Left ventricle myocardium superior (tissue), 1 donor: ENCODE data around the gene SEMA6D. TPM values are rescaled to one million over a fixed set of nuclear protein-coding genes. Genes with fewer than 3 reads are reported as not detected.
"Not testable (repeated sequence)": the region's sequence is repeated elsewhere in the genome, so short reads cannot be mapped to it uniquely, and the experiment has no call there.

Experiments used
- ATAC-seq: fragments of 200-7000 bp; cut with Tn5 transposase; one replicate; pipeline ENCODE4 v1.9.1; 2020; ENCODE audit warnings: mild to moderate bottlenecking, moderate library complexity
- DNase-seq: peaks from one replicate; pipeline ENCODE4 v3.0.0-alpha.2; 2020
- intact Hi-C: fragments of 100-400 bp; cut with micrococcal nuclease; formaldehyde crosslinking; loops from one replicate; pipeline ENCODE4 v1.11.0; 2022
- total RNA-seq: library from RNA; stranded (reverse); fragmentation: NEBNext Ultra II Directional; extraction: Animal tissue kit (Norgen Biotek cat#: 25700); gene quantifications from one replicate; pipeline ENCODE4 v1.2.1, GENCODE V29; 2021
- donor health status: DM: no; HTN: yes; CAD: no; lungs with severe emphysema.

Gene SEMA6D
- total RNA-seq, 1 donor from 2014 or later: 19.7 TPM

DNA sequence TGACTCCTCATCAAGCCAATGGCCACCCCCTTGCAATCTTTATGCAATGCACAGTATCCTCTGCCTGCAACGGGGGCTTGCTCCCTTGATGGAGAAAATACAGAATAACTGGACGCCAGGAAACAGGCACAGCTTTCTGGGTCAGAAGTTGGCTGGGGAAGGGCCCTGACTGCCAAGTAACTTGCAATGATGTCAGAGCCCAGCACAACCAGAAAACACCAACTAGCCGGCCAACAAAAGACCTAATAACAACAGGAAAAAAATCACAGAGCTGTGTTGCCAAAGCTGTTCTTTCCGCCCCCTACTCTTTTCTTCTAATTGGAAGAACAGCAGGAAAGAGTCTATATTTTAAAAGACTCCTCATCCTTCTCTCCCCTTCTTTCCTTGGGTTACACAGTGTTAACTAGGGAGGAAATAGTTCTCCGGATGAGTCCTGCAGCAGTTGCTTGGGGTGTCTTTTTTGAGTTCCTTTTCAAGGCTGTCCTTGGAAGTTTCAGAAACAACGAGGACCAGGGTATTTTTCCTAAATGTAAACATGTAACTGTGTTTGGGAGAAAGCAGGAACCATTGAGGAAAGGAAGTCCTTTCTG lies 1.4 kb upstream of the SEMA6D start:
- peak; percentile 35 for DNase-seq
- no peak for ATAC-seq
- intact Hi-C loops: no loop called here

DNA sequence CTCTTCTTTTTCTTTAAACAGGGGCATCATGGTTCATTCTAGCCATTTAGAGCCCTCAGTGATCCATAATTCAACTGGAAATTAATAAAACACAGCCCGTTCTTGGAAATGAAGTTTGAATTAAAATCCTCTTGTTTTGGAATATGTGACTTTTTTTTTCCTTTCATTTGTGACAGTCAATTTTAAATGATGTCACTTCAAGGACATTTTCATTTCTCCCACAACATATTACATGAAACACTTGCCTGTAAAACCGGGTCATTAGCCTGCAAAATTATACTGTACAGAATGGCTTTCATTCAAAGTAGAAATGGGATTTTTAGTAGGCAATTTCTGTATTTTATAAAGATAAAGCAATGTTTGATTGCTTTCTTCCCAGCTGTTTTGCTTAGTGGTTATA lies 789 bp upstream of the SEMA6D start:
- ATAC-seq (no peak), DNase-seq (no peak)
- intact Hi-C loops: no loop called here

DNA sequence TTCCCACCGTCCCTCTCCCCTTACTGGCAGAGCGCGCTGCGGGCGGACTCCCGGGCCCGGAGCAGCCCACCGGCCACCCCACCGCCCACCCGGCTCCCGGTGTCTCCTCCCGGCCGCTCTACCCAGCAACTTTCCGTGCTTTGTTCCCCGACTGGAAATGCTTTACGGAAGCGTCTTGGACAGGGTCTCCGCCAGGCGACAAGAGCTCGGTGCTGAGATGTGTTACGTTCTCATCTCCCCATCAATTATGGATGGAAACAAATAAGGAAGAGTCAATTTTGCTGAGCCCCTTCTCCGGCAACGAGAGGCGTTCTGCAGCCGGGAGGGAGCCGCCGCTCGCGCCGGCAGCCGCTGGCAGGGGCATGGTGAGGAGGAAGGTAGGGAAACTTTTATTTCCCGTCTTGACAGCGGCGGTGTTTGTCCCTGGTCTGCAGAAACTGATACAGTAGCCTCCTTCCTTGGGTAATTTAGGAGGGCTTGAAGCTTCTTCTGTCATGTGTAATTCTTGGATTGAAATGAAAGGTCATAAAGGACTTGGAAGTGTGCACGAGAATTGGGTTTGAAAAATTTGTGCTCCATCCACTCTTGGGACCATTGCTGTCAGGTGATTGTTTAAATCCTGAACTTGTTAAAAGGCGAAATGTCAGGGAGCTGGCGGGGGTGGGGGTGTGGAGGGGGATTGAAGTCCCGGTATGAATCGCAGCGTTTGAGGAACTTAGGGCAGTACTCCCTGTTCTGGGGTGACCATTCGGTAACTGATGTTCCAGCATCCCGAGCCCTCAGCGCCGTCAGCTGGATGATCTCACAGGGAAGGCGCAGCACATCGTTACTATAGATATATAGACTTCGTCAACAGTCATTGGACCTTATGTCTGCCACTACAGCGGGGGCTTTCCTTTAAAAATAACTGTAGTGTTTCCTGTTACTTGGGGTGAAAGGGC lies 1.5 kb downstream of the SEMA6D start:
- peak; percentile 36 for ATAC-seq
- intact Hi-C loops: no loop called here
- DNase-seq: peak; percentile 49

DNA sequence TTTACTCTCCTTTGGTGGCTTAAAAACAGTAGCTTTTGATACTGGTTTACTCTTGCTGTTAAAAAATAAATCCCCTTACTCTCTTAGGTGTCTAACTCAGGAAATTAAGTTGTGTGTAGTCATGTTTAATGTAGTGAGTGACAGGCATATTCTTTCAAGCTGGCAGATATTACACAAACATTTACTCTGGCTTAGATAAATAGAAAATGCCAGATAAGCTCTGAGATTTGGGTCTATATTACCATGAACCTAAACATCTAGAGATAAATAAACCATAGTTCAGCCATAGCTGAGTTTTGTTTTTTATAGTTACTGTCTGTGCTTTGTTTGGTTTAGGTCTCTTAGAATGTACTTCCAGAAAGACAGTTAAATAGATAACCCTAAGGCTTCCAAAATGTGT lies 2.4 kb downstream of the SEMA6D start:
- ATAC-seq (no peak), DNase-seq (no peak)
- intact Hi-C loops: no loop called here

DNA sequence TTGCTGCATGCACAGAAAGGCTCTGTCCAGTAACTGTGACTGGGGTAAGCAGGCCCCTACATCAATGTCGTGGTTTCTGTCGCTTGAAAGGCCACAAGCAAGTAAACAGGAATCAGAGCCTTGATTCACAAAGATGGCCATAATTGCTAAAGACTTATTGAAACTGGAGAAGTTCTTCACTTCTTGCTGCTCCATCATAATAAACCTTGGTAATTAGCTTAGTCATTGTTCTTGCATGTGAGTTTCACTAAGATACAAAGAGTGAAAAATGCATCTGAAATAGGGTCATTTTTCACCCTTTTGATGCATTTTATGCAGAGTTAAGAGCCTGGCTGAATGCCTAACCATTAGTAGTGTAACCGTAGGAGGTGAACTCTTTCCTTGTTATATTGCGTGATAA lies 3.2 kb downstream of the SEMA6D start:
- no peak for ATAC-seq
- DNase-seq: no peak
- intact Hi-C loops: no loop called here

DNA sequence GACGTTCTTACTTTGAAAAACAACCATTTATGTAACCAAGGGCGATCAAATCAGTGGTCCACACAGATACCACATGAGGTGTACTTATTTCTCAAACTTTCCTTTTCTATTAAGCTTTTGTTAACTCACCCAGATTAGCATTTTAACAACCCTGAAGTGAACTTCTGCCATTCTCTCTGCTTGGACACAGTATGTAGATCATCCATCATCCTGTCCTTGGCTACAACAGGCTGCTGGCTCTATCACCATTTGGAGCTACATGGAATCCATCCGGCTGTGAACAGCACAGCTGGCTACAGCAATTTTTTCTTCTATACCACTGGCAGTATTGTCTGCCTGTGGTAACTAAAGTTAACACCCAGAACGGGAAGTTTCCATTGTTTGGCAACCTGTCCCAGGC lies 4.4 kb downstream of the SEMA6D start:
- intact Hi-C loops: no loop called here
- ATAC-seq (no peak), DNase-seq (no peak)

DNA sequence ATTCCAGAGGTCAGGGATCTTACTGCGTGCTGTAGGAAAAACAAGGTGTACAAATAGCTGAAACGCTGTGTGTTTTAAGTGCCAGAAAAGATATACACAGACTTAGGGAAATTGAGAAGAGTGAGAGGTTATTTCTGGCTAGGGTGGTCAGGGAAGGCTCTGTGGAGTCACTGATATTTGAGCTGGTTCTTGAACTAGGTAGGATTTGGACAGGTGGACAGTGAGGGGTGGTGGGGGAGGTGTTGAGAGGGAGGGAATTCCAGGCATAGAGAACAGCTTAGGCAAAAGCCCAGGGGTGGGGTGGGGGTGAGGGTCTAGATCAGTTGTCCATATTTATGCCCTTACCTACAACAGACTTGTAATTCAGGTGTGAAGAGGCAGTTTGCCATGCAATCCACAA lies 7.0 kb downstream of the SEMA6D start:
- ATAC-seq: no peak
- intact Hi-C loops: no loop called here
- DNase-seq: no peak

- intact Hi-C loops: no loop called here
- ATAC-seq (no peak), DNase-seq (no peak)
Observed at GRCh38 chr15:47725051-47725450, 7.7 kb downstream of the SEMA6D start.

GRCh38 chr15:47725906-47726305 lies 8.6 kb downstream of the SEMA6D start:
- DNase-seq (peak; percentile 71), ATAC-seq (peak; percentile 94)
- intact Hi-C loops: no loop called here

- intact Hi-C loops: no loop called here
- DNase-seq (no peak), ATAC-seq (peak; percentile 88)
Observed at GRCh38 chr15:47726399-47726823, 9.1 kb downstream of the SEMA6D start.

DNA sequence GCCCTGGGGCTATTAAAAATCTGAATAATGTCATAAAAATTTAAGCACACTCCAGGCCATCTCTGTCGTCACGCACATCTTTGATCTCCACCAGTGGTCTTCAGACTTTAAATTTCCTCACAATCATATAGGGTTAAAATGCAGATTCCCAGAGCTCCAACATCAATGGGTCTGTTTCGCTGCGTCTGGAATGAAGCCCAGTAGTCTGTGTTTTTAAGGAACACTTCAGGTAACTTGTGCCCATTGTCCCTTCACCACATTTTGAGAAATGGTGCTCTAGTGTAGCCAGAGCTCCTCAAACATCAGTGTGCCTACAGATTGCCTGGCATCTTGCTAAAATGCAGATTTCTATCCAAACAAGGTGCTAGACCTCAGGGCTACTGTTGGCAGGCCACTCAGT lies 9.8 kb downstream of the SEMA6D start:
- ATAC-seq (no peak), DNase-seq (no peak)
- intact Hi-C loops: no loop called here

GRCh38 chr15:47727676-47728075 lies 10.4 kb downstream of the SEMA6D start:
- ATAC-seq (no peak), DNase-seq (no peak)
- intact Hi-C loops: no loop called here

DNA sequence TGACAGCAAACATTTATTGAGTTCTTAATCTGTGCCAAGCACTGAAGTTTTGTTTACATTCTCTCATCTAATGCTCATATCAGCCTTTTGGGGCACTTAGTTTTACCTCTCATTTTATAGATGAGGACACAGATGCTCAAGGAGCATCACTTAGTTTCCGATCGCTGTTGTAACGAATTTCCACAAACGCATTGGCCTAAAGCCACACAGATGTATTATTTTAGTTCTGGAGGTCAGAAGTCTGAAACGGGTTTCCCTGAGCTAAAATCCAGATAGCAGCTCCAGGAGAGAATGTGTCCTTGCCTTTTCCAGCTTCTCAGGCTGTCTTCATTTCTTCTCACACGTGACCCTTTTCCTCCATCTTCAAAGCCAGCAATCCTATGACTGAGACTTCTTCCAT lies 11.1 kb downstream of the SEMA6D start:
- ATAC-seq: no peak
- no peak for DNase-seq
- intact Hi-C loops: no loop called here

- no peak for DNase-seq
- intact Hi-C loops: no loop called here
- ATAC-seq: no peak
Observed at GRCh38 chr15:47728886-47729285, 11.6 kb downstream of the SEMA6D start.

GRCh38 chr15:47731230-47731629 lies 13.9 kb downstream of the SEMA6D start:
- DNase-seq (no peak), ATAC-seq (peak; percentile 34)
- intact Hi-C loops: no loop called here

GRCh38 chr15:47732248-47732647 lies 14.9 kb downstream of the SEMA6D start:
- DNase-seq: no peak
- intact Hi-C loops: no loop called here
- ATAC-seq: no peak

GRCh38 chr15:47733085-47733484 lies 15.8 kb downstream of the SEMA6D start:
- DNase-seq: no peak
- no peak for ATAC-seq
- intact Hi-C loops: no loop called here

DNA sequence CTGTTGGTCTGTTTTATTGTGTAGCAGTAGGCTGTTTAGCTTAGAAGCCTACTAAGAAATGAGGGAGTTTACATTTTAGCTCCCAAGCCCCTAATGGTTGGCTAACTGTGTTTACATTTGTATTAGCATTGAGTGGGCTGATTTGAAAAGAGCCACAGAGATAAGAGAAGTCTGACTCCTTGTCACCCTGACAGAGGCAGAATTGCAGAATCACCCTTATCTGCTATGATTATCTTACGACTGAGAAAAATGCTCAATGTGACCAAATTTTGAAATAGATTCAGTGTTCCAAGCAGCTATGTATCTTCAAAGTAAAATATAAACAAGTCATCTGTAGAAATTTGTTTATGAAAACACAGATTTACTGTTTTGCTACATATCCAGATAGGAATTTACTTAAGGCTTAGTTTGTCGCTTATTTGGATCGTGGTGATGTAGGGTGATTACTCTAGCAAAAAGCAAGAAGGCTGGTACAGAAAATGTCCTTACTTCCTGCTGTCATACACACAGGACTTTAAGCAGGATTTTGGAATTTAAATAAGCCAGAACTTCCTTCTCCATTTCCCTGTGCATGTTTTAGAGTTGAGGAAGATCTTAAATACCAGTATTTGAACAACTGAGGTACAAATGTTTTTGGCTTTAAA lies 19.0 kb downstream of the SEMA6D start:
- intact Hi-C loops: no loop called here
- DNase-seq (no peak), ATAC-seq (no peak)

GRCh38 chr15:47737477-47737876 lies 20.2 kb downstream of the SEMA6D start:
- intact Hi-C loops: no loop called here
- DNase-seq (no peak), ATAC-seq (no peak)

DNA sequence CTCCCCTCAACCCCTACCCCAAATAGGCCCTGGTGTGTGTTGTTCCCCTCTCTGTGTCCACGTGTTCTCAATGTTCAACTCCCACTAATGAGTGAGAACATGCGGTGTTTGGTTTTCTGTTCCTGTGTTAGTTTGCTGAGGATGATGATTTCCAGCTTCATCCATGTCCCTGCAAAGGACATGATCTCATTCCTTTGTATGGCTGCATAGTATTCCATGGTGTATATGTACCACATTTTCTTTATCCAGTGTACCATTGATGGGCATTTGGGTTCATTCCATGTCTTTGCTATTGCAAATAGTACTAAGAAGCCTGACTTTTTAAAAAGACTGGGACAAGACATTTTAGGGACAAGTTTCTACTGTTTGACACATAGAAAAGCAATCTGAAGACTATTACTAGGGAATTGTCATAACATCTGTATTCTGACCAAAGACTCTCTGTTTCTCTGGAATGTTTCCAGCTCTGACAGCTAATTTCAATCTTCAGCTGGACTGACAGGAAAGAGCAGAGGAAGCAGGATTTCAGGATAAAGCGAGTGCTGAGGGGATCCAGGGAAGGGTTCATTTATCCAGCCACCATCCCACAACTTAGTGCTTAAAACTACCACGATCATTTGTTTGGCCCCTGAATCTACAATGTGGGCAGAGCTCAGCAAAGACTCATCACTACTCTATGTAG lies 21.0 kb downstream of the SEMA6D start:
- intact Hi-C loops, DNase-seq, ATAC-seq: not testable (repeated sequence)
